HepG2 (cell line): ENCODE results near the gene MED15. TPM values are rescaled to one million over a fixed set of nuclear protein-coding genes. Genes with fewer than 3 reads are reported as not detected.
A peak's percentile ranks its signal among the peaks of the same experiment; 100 is the strongest.

Experiments used
- ATF7-NPFF ChIP-seq: sonication (generic); formaldehyde crosslinking; IDR thresholded peaks from 2 replicates; pipeline ENCODE4 v1.8.1; 2023; ENCODE audit warnings: mild to moderate bottlenecking, low read depth, missing genetic modification reagents, moderate library complexity
- CC2D1A ChIP-seq: sonication (generic); formaldehyde crosslinking; IDR thresholded peaks from 2 replicates; pipeline ENCODE4 v1.8.1; 2023; ENCODE audit warnings: mild to moderate bottlenecking, missing genetic modification reagents
- DZIP1 ChIP-seq: sonication (generic); formaldehyde crosslinking; IDR thresholded peaks from 2 replicates; pipeline ENCODE4 v1.5.0; 2020; ENCODE audit warnings: mild to moderate bottlenecking, missing genetic modification reagents
- EED ChIP-seq: sonication (generic); formaldehyde crosslinking; IDR thresholded peaks from 2 replicates; pipeline ENCODE4 v1.5.0; 2020; ENCODE audit warnings: mild to moderate bottlenecking, missing genetic modification reagents
- MATR3 ChIP-seq: sonication (generic); formaldehyde crosslinking; IDR thresholded peaks from 2 replicates; pipeline ENCODE4 v1.4.0; 2020; ENCODE audit warnings: missing genetic modification reagents
- MEF2D ChIP-seq: sonication (generic); formaldehyde crosslinking; IDR thresholded peaks from 2 replicates; pipeline ENCODE4 v1.5.1; 2020; ENCODE audit warnings: mild to moderate bottlenecking, missing genetic modification reagents
- NFYC ChIP-seq: IDR thresholded peaks from 2 replicates; pipeline ENCODE4 v1.6.1; 2016; ENCODE audit warnings: missing genetic modification reagents, missing compliant biosample characterization
- RXRB ChIP-seq: IDR thresholded peaks from 2 replicates; pipeline ENCODE4 v1.6.1; 2016; ENCODE audit warnings: borderline replicate concordance, missing genetic modification reagents, missing compliant biosample characterization
- SUZ12 ChIP-seq: fragments of 150-350 bp; IDR thresholded peaks from 2 replicates; pipeline ENCODE4 v1.6.1; 2014; ENCODE audit warnings: low read depth, low read length
- TARDBP ChIP-seq: sonication (generic); formaldehyde crosslinking; IDR thresholded peaks from 2 replicates; pipeline ENCODE4 v1.8.0; 2022; ENCODE audit warnings: mild to moderate bottlenecking, missing genetic modification reagents
- TCF7 ChIP-seq: sonication (generic); IDR thresholded peaks from 2 replicates; pipeline ENCODE4 v1.6.1; 2016; ENCODE audit warnings: antibody characterized with exemption, low read depth
- XBP1 ChIP-seq: sonication (generic); formaldehyde crosslinking; IDR thresholded peaks from 2 replicates; pipeline ENCODE4 v1.5.0; 2020; ENCODE audit warnings: missing genetic modification reagents
- YY1 ChIP-seq: IDR thresholded peaks from 2 replicates; pipeline ENCODE4 v1.6.1; 2011; ENCODE audit warnings: low read length, low read depth, moderate library complexity, mild to moderate bottlenecking; ENCODE audit not compliant: insufficient read depth, insufficient replicate concordance
- ZIK1 ChIP-seq: sonication (generic); formaldehyde crosslinking; IDR thresholded peaks from 2 replicates; pipeline ENCODE4 v1.5.0; 2020; ENCODE audit warnings: mild to moderate bottlenecking, low read depth, missing genetic modification reagents, borderline replicate concordance
- ZNF224 ChIP-seq: sonication (generic); formaldehyde crosslinking; IDR thresholded peaks from 2 replicates; pipeline ENCODE4 v1.5.0; 2020; ENCODE audit warnings: mild to moderate bottlenecking, missing genetic modification reagents
- ZNF280B ChIP-seq: sonication (generic); formaldehyde crosslinking; IDR thresholded peaks from 2 replicates; pipeline ENCODE4 v1.5.0; 2020; ENCODE audit warnings: missing genetic modification reagents, mild to moderate bottlenecking, borderline replicate concordance
- ZNF292 ChIP-seq: sonication (generic); formaldehyde crosslinking; IDR thresholded peaks from 2 replicates; pipeline ENCODE4 v1.8.1; 2022; ENCODE audit warnings: mild to moderate bottlenecking, low read depth, missing genetic modification reagents, borderline replicate concordance
- ZNF674 ChIP-seq: sonication (generic); formaldehyde crosslinking; IDR thresholded peaks from 2 replicates; pipeline ENCODE4 v1.5.0; 2020; ENCODE audit warnings: low read depth, mild to moderate bottlenecking, missing genetic modification reagents
- ZNF720 ChIP-seq: sonication (generic); formaldehyde crosslinking; IDR thresholded peaks from 2 replicates; pipeline ENCODE4 v1.4.0; 2020; ENCODE audit warnings: missing genetic modification reagents
- ZNF747 ChIP-seq: sonication (generic); formaldehyde crosslinking; IDR thresholded peaks from 2 replicates; pipeline ENCODE4 v1.8.1; 2023; ENCODE audit warnings: missing genetic modification reagents, mild to moderate bottlenecking, borderline replicate concordance
- ZNF790 ChIP-seq: sonication (generic); formaldehyde crosslinking; IDR thresholded peaks from 2 replicates; pipeline ENCODE4 v1.8.0; 2022; ENCODE audit warnings: missing genetic modification reagents, mild to moderate bottlenecking, borderline replicate concordance
- polyA plus RNA-seq, 8 experiments: library from polyadenylated mRNA; depleted of rRNA in 3 of 8; stranded (reverse) in 7 of 8; unstranded in 1 of 8; fragments of >200 nt; fragmentation: Illumina TruSeq in 4 of 8; extraction: Trizol in 4 of 8; gene quantifications; 2 replicates each; pipeline versions ENCODE4 v1.2.1 to v1.2.3, GENCODE V29; 2011 to 2016; ENCODE audit warnings: low read depth in 4 of 8, missing spikeins in 1 of 8, mixed read lengths in 1 of 8; ENCODE audit not compliant: insufficient read depth in 1 of 8
- total RNA-seq, 5 experiments: library from RNA; depleted of rRNA; stranded (reverse); fragments of >200 nt; fragmentation: Illumina TruSeq; extraction: Trizol; gene quantifications; 2 replicates each; pipeline ENCODE4 v1.2.3, GENCODE V29; 2016; ENCODE audit warnings: low read depth in 1 of 5
- TF ChIP-seq, protein P1 (sequence below): sonication (generic); formaldehyde crosslinking; IDR thresholded peaks from 2 replicates; pipeline ENCODE4 v1.4.0; 2020; ENCODE audit warnings: mild to moderate bottlenecking, missing genetic modification reagents
- TF ChIP-seq, protein P2 (sequence below): sonication (generic); formaldehyde crosslinking; IDR thresholded peaks from 2 replicates; pipeline ENCODE4 v1.4.0; 2020; ENCODE audit warnings: mild to moderate bottlenecking, low read depth, missing genetic modification reagents

MED15 gene
- total and polyA plus RNA-seq, 2 of the 13 experiments (the other 11 are each of a cell fraction or from before 2014, with no cell fraction given) = 14.3 to 27.0 TPM

DNA sequence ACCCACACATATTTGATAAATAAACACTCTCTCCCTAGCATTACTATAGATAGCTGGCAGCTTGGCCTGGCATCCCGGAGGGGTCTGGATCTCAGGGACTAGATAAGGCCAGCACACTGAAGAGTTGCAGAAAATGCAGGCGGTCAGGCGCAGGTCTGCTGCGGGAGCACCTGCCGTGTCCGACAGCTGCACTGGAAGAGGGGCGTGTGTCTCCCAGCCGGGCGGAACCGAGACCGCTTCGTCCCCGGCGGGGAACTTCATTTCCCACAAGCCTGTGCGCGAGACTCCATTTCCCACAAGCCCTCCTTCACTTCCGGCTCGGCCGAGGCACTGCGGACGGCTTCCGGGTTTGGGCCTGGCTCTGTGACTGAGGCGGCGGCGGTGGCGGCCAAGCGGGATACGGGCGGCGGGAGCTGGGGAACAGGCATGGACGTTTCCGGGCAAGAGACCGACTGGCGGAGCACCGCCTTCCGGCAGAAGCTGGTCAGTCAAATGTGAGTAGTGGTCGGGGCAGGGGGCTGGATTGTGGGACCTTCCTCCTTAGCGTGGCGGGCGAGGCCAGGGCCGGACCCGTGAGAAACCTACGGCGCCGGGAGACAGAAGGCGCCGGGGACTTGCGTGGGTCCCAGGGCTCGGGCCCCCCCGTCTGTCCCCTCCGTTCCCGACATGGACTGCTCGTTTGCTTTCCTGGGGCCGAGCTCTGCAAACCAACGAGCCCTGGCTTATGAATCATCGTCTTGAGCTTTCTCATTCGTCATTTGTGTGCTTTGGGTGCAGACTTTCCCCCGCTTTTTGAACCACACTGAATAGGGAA, at the start of gene MED15 (continued):
- TF ChIP-seq ZNF720 = no peak
- peak; percentile 89 for TF ChIP-seq TARDBP (CRISPR knock-in tag)
- peak; percentile 96; the same call in 1 of the 2 replicates for TF ChIP-seq ZNF790 (CRISPR knock-in tag)
- TF ChIP-seq RXRB = peak; percentile 46; the same call in 1 of the 2 replicates
- TF ChIP-seq YY1 = peak; percentile 83
- TF ChIP-seq XBP1 (CRISPR knock-in tag) = no peak
- TF ChIP-seq ZNF292 (CRISPR knock-in tag) = peak; percentile 81
- peak; percentile 50; the same call in 1 of the 2 replicates for TF ChIP-seq EED (CRISPR knock-in tag)
- TF ChIP-seq MATR3 (CRISPR knock-in tag) = no peak
- TF ChIP-seq, protein P1, sequence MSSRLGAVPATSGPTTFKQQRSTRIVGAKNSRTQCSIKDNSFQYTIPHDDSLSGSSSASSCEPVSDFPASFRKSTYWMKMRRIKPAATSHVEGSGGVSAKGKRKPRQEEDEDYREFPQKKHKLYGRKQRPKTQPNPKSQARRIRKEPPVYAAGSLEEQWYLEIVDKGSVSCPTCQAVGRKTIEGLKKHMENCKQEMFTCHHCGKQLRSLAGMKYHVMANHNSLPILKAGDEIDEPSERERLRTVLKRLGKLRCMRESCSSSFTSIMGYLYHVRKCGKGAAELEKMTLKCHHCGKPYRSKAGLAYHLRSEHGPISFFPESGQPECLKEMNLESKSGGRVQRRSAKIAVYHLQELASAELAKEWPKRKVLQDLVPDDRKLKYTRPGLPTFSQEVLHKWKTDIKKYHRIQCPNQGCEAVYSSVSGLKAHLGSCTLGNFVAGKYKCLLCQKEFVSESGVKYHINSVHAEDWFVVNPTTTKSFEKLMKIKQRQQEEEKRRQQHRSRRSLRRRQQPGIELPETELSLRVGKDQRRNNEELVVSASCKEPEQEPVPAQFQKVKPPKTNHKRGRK = no peak
- TF ChIP-seq, protein P2, sequence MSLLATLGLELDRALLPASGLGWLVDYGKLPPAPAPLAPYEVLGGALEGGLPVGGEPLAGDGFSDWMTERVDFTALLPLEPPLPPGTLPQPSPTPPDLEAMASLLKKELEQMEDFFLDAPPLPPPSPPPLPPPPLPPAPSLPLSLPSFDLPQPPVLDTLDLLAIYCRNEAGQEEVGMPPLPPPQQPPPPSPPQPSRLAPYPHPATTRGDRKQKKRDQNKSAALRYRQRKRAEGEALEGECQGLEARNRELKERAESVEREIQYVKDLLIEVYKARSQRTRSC (CRISPR knock-in tag) = peak; percentile 75; the same call in 1 of the 2 replicates
- TF ChIP-seq ZNF224 = peak; percentile 49; the same call in 1 of the 2 replicates
- TF ChIP-seq ZNF674 = no peak
- no peak for TF ChIP-seq CC2D1A (CRISPR knock-in tag)
- TF ChIP-seq SUZ12 = peak; percentile 95
- peak; percentile 65; the same call in 1 of the 2 replicates for TF ChIP-seq ZIK1 (CRISPR knock-in tag)
- TF ChIP-seq MEF2D (CRISPR knock-in tag) = peak; percentile 90
- no peak; the same call in 1 of the 2 replicates for TF ChIP-seq NFYC (CRISPR knock-in tag)
- TF ChIP-seq ATF7-NPFF (CRISPR knock-in tag) = peak; percentile 65
- TF ChIP-seq ZNF747 (CRISPR knock-in tag) = no peak; the same call in 1 of the 2 replicates
- TF ChIP-seq ZNF280B (CRISPR knock-in tag) = peak; percentile 9
- no peak for TF ChIP-seq TCF7
- TF ChIP-seq DZIP1 (CRISPR knock-in tag) = no peak
